H1 (cell line): Measurements from ENCODE around the gene GALNT12. TPM values are rescaled to one million over a fixed set of nuclear protein-coding genes. Genes with fewer than 3 reads are reported as not detected.

Experiments used
- CTCF ChIA-PET: fragments of 300-600 bp; sonication (Branson Sonifier 250); formaldehyde crosslinking; loops from one replicate; lab custom pipeline; 2021; ENCODE audit not compliant: partially characterized antibody; lab: Charles Lee
- POLR2A ChIA-PET: fragments of 300-600 bp; sonication (Branson Sonifier 250); formaldehyde crosslinking; loops from one replicate; lab custom pipeline; 2021; ENCODE audit warnings: inconsistent platforms; ENCODE audit not compliant: partially characterized antibody; lab: Charles Lee
- DNase-seq, 2 experiments: peaks; one replicate each; pipeline versions ENCODE4 v3.0.0 to v3.0.0-alpha.2; 2010 to 2022; ENCODE audit warnings: low spot score in 2 of 2, low read depth in 1 of 2, mixed read lengths in 1 of 2
- FAIRE-seq: peaks from 2 replicates; lab custom pipeline; 2011; peaks lifted over from hg19 to GRCh38; lab: Jason Lieb, UNC
- H2AFZ ChIP-seq: 2 replicates; pipeline ENCODE4 v1.8.1; 2012; ENCODE audit warnings: low read length, inconsistent platforms
- H2AK5ac ChIP-seq: 2 replicates; pipeline ENCODE4 v1.6.1; 2013; ENCODE audit warnings: low read depth, low read length
- H2BK120ac ChIP-seq: replicated peaks from 2 replicates; pipeline ENCODE3; 2013; ENCODE audit warnings: low read depth, low read length, inconsistent platforms
- H2BK12ac ChIP-seq: 2 replicates; pipeline ENCODE4 v1.6.1; 2013; ENCODE audit warnings: low read depth, low read length
- H2BK15ac ChIP-seq: 2 replicates; pipeline ENCODE4 v1.6.1; 2013; ENCODE audit warnings: low read length
- H2BK20ac ChIP-seq: 2 replicates; pipeline ENCODE4 v1.6.1; 2013; ENCODE audit warnings: low read length
- H2BK5ac ChIP-seq: 2 replicates; pipeline ENCODE4 v1.6.1; 2013; ENCODE audit warnings: low read depth, low read length
- H3K14ac ChIP-seq: 2 replicates; pipeline ENCODE4 v1.6.1; 2013; ENCODE audit warnings: inconsistent platforms; ENCODE audit not compliant: insufficient read length
- H3K18ac ChIP-seq: 2 replicates; pipeline ENCODE4 v1.6.1; 2013; ENCODE audit warnings: low read length; ENCODE audit errors: extremely low read depth
- H3K23ac ChIP-seq: 2 replicates; pipeline ENCODE4 v1.6.1; 2013; ENCODE audit warnings: inconsistent platforms; ENCODE audit not compliant: insufficient read length
- H3K23me2 ChIP-seq: 2 replicates; pipeline ENCODE4 v1.6.1; 2013; ENCODE audit warnings: low read depth, low read length
- H3K27ac ChIP-seq: 2 replicates; pipeline ENCODE4 v1.6.1; 2011; ENCODE audit warnings: low read depth, low read length, inconsistent platforms
- H3K27me3 ChIP-seq, 4 experiments: replicated peaks in 1 of 4; 1 replicate in 1 of 4; 2 replicates in 3 of 4; pipeline versions ENCODE4 v1.6.1 to v1.8.1; 2011 to 2013; ENCODE audit warnings: low read length in 3 of 4, mild to moderate bottlenecking in 3 of 4, inconsistent platforms in 2 of 4, mixed read lengths in 2 of 4, moderate library complexity in 1 of 4; ENCODE audit not compliant: control insufficient read depth in 3 of 4, insufficient read depth in 3 of 4; ENCODE audit errors: extremely low read depth in 1 of 4
- H3K36me3 ChIP-seq, 4 experiments: 2 replicates each; pipeline versions ENCODE4 v1.6.1 to v1.8.1; 2011 to 2013; ENCODE audit warnings: mild to moderate bottlenecking in 4 of 4, low read length in 3 of 4, moderate library complexity in 2 of 4, control low read depth in 1 of 4, inconsistent platforms in 1 of 4; ENCODE audit not compliant: insufficient read depth in 4 of 4, control insufficient read depth in 2 of 4
- H3K4ac ChIP-seq: replicated peaks from 2 replicates; pipeline ENCODE3; 2013; ENCODE audit warnings: low read length, low read depth, mixed read lengths, inconsistent platforms; ENCODE audit not compliant: insufficient read length
- H3K4me1 ChIP-seq, 4 experiments: replicated peaks in 1 of 4; 1 replicate in 1 of 4; 2 replicates in 3 of 4; pipeline versions ENCODE4 v1.6.1 to v1.8.1; 2011 to 2013; ENCODE audit warnings: low read length in 3 of 4, inconsistent platforms in 2 of 4, mixed read lengths in 1 of 4; ENCODE audit not compliant: insufficient read depth in 4 of 4, control insufficient read depth in 3 of 4
- H3K4me2 ChIP-seq, 2 experiments: 2 replicates each; pipeline versions ENCODE4 v1.6.1 to v1.8.1; 2011 to 2013; ENCODE audit warnings: low read depth in 2 of 2, low read length in 2 of 2, control low read depth in 1 of 2, inconsistent platforms in 1 of 2, mild to moderate bottlenecking in 1 of 2; ENCODE audit not compliant: insufficient read depth in 1 of 2
- H3K4me3 ChIP-seq, 4 experiments: fragments of 200-600, 300-600 bp in 1 of 4; sonication (generic), shearing (Covaris generic), sonication (Bioruptor Twin) in 1 of 4; 2 replicates each; pipeline versions ENCODE4 v1.5.1 to v1.8.1; 2011 to 2016; ENCODE audit warnings: low read length in 4 of 4, low read depth in 3 of 4, control low read depth in 2 of 4, inconsistent platforms in 2 of 4, mild to moderate bottlenecking in 2 of 4, mixed read lengths in 1 of 4, moderate library complexity in 1 of 4; ENCODE audit not compliant: insufficient read depth in 2 of 4; ENCODE audit errors: extremely low read depth in 1 of 4
- H3K56ac ChIP-seq: replicated peaks from 2 replicates; pipeline ENCODE3; 2013; ENCODE audit warnings: low read depth, mild to moderate bottlenecking, mixed read lengths, low read length, inconsistent platforms; ENCODE audit not compliant: insufficient read length
- H3K79me1 ChIP-seq: 2 replicates; pipeline ENCODE4 v1.6.1; 2013; ENCODE audit warnings: low read depth, low read length, control low read depth
- H3K79me2 ChIP-seq, 2 experiments: 2 replicates each; pipeline versions ENCODE4 v1.6.1 to v1.8.1; 2012 to 2013; ENCODE audit warnings: low read length in 2 of 2, mild to moderate bottlenecking in 2 of 2, inconsistent platforms in 1 of 2; ENCODE audit not compliant: insufficient read depth in 2 of 2, control insufficient read depth in 1 of 2
- H3K9ac ChIP-seq, 4 experiments: replicated peaks in 1 of 4; 1 replicate in 1 of 4; 2 replicates in 3 of 4; pipeline versions ENCODE4 v1.6.1 to v1.8.1; 2011 to 2013; ENCODE audit warnings: low read depth in 3 of 4, low read length in 3 of 4, control low read depth in 2 of 4, mild to moderate bottlenecking in 2 of 4, moderate library complexity in 2 of 4, inconsistent platforms in 1 of 4; ENCODE audit errors: extremely low read depth in 1 of 4
- H3K9me3 ChIP-seq, 2 experiments: 2 replicates each; pipeline versions ENCODE4 v1.6.1 to v1.8.1; 2012 to 2013; ENCODE audit warnings: mild to moderate bottlenecking in 2 of 2, moderate library complexity in 2 of 2, control low read depth in 1 of 2, inconsistent platforms in 1 of 2, low read depth in 1 of 2, low read length in 1 of 2, mixed read lengths in 1 of 2; ENCODE audit not compliant: insufficient read depth in 2 of 2
- H4K20me1 ChIP-seq, 2 experiments: replicated peaks in 1 of 2; 2 replicates each; pipeline versions ENCODE3 to v1.8.1; 2011 to 2013; ENCODE audit warnings: inconsistent platforms in 2 of 2, low read length in 2 of 2, mild to moderate bottlenecking in 1 of 2; ENCODE audit not compliant: insufficient read depth in 2 of 2, control insufficient read depth in 1 of 2
- H4K5ac ChIP-seq: 2 replicates; pipeline ENCODE4 v1.6.1; 2013; ENCODE audit warnings: low read length, low read depth, mixed read lengths, inconsistent platforms; ENCODE audit not compliant: insufficient read length
- H4K8ac ChIP-seq: 2 replicates; pipeline ENCODE4 v1.8.0; 2013; ENCODE audit warnings: mild to moderate bottlenecking, moderate library complexity, low read length, inconsistent platforms; ENCODE audit not compliant: insufficient read depth; ENCODE audit errors: extremely low read depth
- H4K91ac ChIP-seq: replicated peaks from 2 replicates; pipeline ENCODE3; 2013; ENCODE audit warnings: low read length, mixed read lengths, inconsistent platforms; ENCODE audit not compliant: insufficient read length
- CEBPB ChIP-seq: IDR thresholded peaks from 2 replicates; pipeline ENCODE4 v1.6.1; 2012; ENCODE audit warnings: low read depth, low read length
- E2F6 ChIP-seq: IDR thresholded peaks from 2 replicates; pipeline ENCODE4 v1.6.1; 2012; ENCODE audit warnings: inconsistent platforms
- POLR2AphosphoS5 ChIP-seq: IDR thresholded peaks from 2 replicates; pipeline ENCODE4 v1.6.1; 2011; ENCODE audit warnings: low read depth, low read length
- POU5F1 ChIP-seq: IDR thresholded peaks from 2 replicates; pipeline ENCODE4 v1.6.1; 2011; ENCODE audit warnings: low read depth, mild to moderate bottlenecking, low read length, moderate library complexity
- SIX5 ChIP-seq: IDR thresholded peaks from 2 replicates; pipeline ENCODE4 v1.6.1; 2011; ENCODE audit warnings: mild to moderate bottlenecking, low read depth, low read length
- WGBS, 2 experiments: shearing (Covaris generic) in 1 of 2; methylation state at CpG; one replicate each; pipeline versions ENCODE4 v1.1.6 to v1.1.7; 2013 to 2015; ENCODE audit warnings: low lambda C conversion rate in 2 of 2, mixed read lengths in 2 of 2, inconsistent platforms in 1 of 2, low coverage in 1 of 2, missing lambda C conversion rate in 1 of 2; ENCODE audit not compliant: insufficient replicate concordance in 2 of 2, insufficient coverage in 1 of 2, insufficient read length in 1 of 2; ENCODE audit errors: extremely low coverage in 1 of 2, missing lambda C conversion rate in 1 of 2; 5-methylcytosine and 5-hydroxymethylcytosine counted together
- polyA plus RNA-seq, 7 experiments: library from polyadenylated mRNA; depleted of rRNA in 3 of 7; stranded (reverse) in 5 of 7; unstranded in 2 of 7; fragments of >200 nt in 5 of 7; fragments of 200-250 nt in 2 of 7; gene quantifications; 1 replicate in 5 of 7; 2 replicates in 1 of 7; 4 replicates in 1 of 7; pipeline versions ENCODE4 v1.2.1 to v1.2.3, GENCODE V29; 2011 to 2013; ENCODE audit warnings: missing spikeins in 2 of 7, mixed read lengths in 2 of 7
- total RNA-seq: library from RNA; stranded (reverse); fragmentation: NEBNext Ultra II Directional; extraction: Animal tissue kit (Norgen Biotek cat#: 25700); gene quantifications from 2 replicates; pipeline ENCODE4 v1.2.1, GENCODE V29; 2021

The GALNT12 gene
- total and polyA plus RNA-seq, 2 of the 8 experiments (the other 6 are each of a cell fraction or from before 2014, with no cell fraction given), result 16.2 to 19.6 TPM

GRCh38 chr9:98791608-98792490 is 15.6 kb upstream of the GALNT12 start:
- Histone ChIP-seq H4K20me1 (peaks cover 11 to 27% of the 10 kb centered on the region in 2 experiments), H3K4me2 (peak overlapping the region in 1 of 2 experiments; percentile 30; a peak in 3 of 4 replicates), H3K4me1 (peaks cover 5 to 18% (median 8%) of the 10 kb centered on the region in 4 experiments), H3K9me3 (no peaks in the 10 kb centered on the region), H2BK120ac (no peak overlapping the region), H3K27ac (peak overlapping the region; percentile 14; the same call in 1 of the 2 replicates), H4K5ac (no peak overlapping the region), H2AFZ (no peak overlapping the region), H3K4ac (peak overlapping the region; percentile 44), H4K8ac (peak overlapping the region; percentile 51; the same call in 1 of the 2 replicates), H4K91ac (no peak overlapping the region), H3K23me2 (peaks cover 7% of the 10 kb centered on the region; the same call in 1 of the 2 replicates), H3K79me2 (peaks cover 0 to 46% of the 10 kb centered on the region in 2 experiments), H2BK20ac (peak overlapping the region; percentile 72; the same call in 1 of the 2 replicates), H3K23ac (no peak overlapping the region), H2BK5ac (peak overlapping the region; percentile 66; the same call in 1 of the 2 replicates), H3K36me3 (peaks cover 5 to 15% (median 10%) of the 10 kb centered on the region in 4 experiments; a peak in 7 of 8 replicates), H3K14ac (no peak overlapping the region), H3K18ac (peak overlapping the region; percentile 42; the same call in 1 of the 2 replicates), H3K4me3 (no peak overlapping the region), H3K27me3 (no peaks in the 10 kb centered on the region; a peak in 1 of 7 replicates), H2BK12ac (no peak overlapping the region), H3K79me1 (peaks cover 26% of the 10 kb centered on the region), H2AK5ac (no peak overlapping the region), H3K56ac (no peak overlapping the region), H3K9ac (no peak overlapping the region; a peak in 1 of 7 replicates), H2BK15ac (peak overlapping the region; percentile 72; the same call in 1 of the 2 replicates)
- 83% methylated on average over 18 of the region's 18 CpGs; no CpG with 5 or more reads in 1 of the 2 experiments for WGBS, 2 experiments
- CTCF ChIA-PET, result interaction anchor here (0.6 to 4.4 kb wide), 23 partner anchors 9 to 1035 kb away, joined by 3 to 38 read pairs (median 4); partner anchors contain the start of gene GALNT12
- TF ChIP-seq E2F6 (0 out of 2 replicates have a peak, but pooled peaks have one; percentile 9), POLR2AphosphoS5 (no peak), CEBPB (no peak), POU5F1 (no peak), SIX5 (no peak)
- POLR2A ChIA-PET, result interaction anchor here (0.9 to 1.7 kb wide), 4 partner anchors 10 to 16 kb away, joined by 3 to 7 read pairs (median 4); no protein-coding TSS in a partner anchor
- DNase-seq, result peak in 1 of 2 experiments; percentile 54
- FAIRE-seq, result no peak
